IMR-90 (cell line): ENCODE measurements around the gene ACOXL. TPM values are rescaled to one million over a fixed set of nuclear protein-coding genes. Genes with fewer than 3 reads are reported as not detected.

ENCODE experiments used
- ATAC-seq: fragments of 200-7000 bp; cut with Tn5 transposase; 2 replicates; pipeline ENCODE4 v1.9.1; 2020; ENCODE audit warnings: low read depth, mild to moderate bottlenecking, moderate library complexity
- BruUV-seq: library from RNA; stranded (reverse); fragments of 400-500 nt; replicated peaks from 2 replicates; lab custom pipeline; 2021; lab: Mats Ljungman, UMichigan
- CTCF ChIA-PET: fragments of 300-600 bp; formaldehyde crosslinking; extraction: SDS; loops from one replicate; lab custom pipeline; 2021; ENCODE audit warnings: antibody characterized with exemption; lab: Yijun Ruan, JAX
- POLR2A ChIA-PET: fragments of 300-600 bp; sonication (Branson Sonifier 250); formaldehyde crosslinking; loops from one replicate; lab custom pipeline; 2022; ENCODE audit warnings: antibody characterized with exemption; ENCODE audit not compliant: unreplicated experiment; lab: Charles Lee
- DNase-seq: peaks from one replicate; pipeline ENCODE4 v3.0.0; 2013
- H2AFZ ChIP-seq: replicated peaks from 2 replicates; pipeline ENCODE3; 2013; ENCODE audit warnings: low read length, mild to moderate bottlenecking; ENCODE audit not compliant: poor library complexity
- H2AK5ac ChIP-seq: 2 replicates; pipeline ENCODE4 v1.6.1; 2013; ENCODE audit warnings: low read depth, low read length, inconsistent platforms
- H2AK9ac ChIP-seq: replicated peaks from 2 replicates; pipeline ENCODE3; 2013; ENCODE audit warnings: mild to moderate bottlenecking, low read depth, low read length, moderate library complexity; ENCODE audit not compliant: poor library complexity
- H2BK120ac ChIP-seq: 2 replicates; pipeline ENCODE4 v1.6.1; 2013; ENCODE audit warnings: low read depth, low read length, inconsistent platforms
- H2BK15ac ChIP-seq: 3 replicates; pipeline ENCODE4 v1.6.1; 2013; ENCODE audit warnings: low read depth, low read length, inconsistent platforms
- H2BK20ac ChIP-seq: 2 replicates; pipeline ENCODE4 v1.6.1; 2013; ENCODE audit warnings: low read depth, mild to moderate bottlenecking, inconsistent platforms, low read length, moderate library complexity
- H2BK5ac ChIP-seq: 2 replicates; pipeline ENCODE4 v1.6.1; 2013; ENCODE audit warnings: mild to moderate bottlenecking, low read depth, low read length, inconsistent platforms; ENCODE audit not compliant: poor library complexity, severe bottlenecking
- H3K14ac ChIP-seq: replicated peaks from 2 replicates; pipeline ENCODE4 v1.6.1; 2013; ENCODE audit warnings: low read depth, low read length, inconsistent platforms
- H3K18ac ChIP-seq: 2 replicates; pipeline ENCODE4 v1.6.1; 2013; ENCODE audit warnings: low read depth, low read length, control low read depth
- H3K23ac ChIP-seq: 2 replicates; pipeline ENCODE4 v1.6.1; 2013; ENCODE audit warnings: low read depth, low read length, inconsistent platforms
- H3K27ac ChIP-seq: 2 replicates; pipeline ENCODE4 v1.5.1; 2013; ENCODE audit warnings: mild to moderate bottlenecking, control low read depth, low read length; ENCODE audit not compliant: insufficient read depth
- H3K27me3 ChIP-seq: 2 replicates; pipeline ENCODE4 v1.6.1; 2013; ENCODE audit warnings: low read length; ENCODE audit not compliant: control insufficient read depth, insufficient read depth
- H3K36me3 ChIP-seq: 2 replicates; pipeline ENCODE4 v1.6.1; 2013; ENCODE audit warnings: low read length, mixed read lengths; ENCODE audit not compliant: control insufficient read depth, insufficient read depth
- H3K4ac ChIP-seq: 2 replicates; pipeline ENCODE4 v1.6.1; 2013; ENCODE audit warnings: low read depth, low read length, inconsistent platforms
- H3K4me1 ChIP-seq: 2 replicates; pipeline ENCODE4 v1.6.1; 2013; ENCODE audit warnings: low read length, mixed read lengths; ENCODE audit not compliant: control insufficient read depth, insufficient read depth
- H3K4me2 ChIP-seq: 2 replicates; pipeline ENCODE4 v1.6.1; 2013; ENCODE audit warnings: low read depth, mild to moderate bottlenecking, control low read depth, low read length, moderate library complexity
- H3K4me3 ChIP-seq: 2 replicates; pipeline ENCODE4 v1.5.1; 2013; ENCODE audit warnings: low read depth, mild to moderate bottlenecking, control low read depth, low read length, moderate library complexity; ENCODE audit not compliant: insufficient read depth
- H3K56ac ChIP-seq: 2 replicates; pipeline ENCODE4 v1.6.1; 2013; ENCODE audit warnings: low read length, inconsistent platforms; ENCODE audit not compliant: insufficient read depth; ENCODE audit errors: extremely low read depth
- H3K79me1 ChIP-seq, 2 experiments: 2 replicates each; pipeline ENCODE4 v1.6.1; 2013; ENCODE audit warnings: low read length in 2 of 2, inconsistent platforms in 1 of 2, low read depth in 1 of 2
- H3K9ac ChIP-seq: 2 replicates; pipeline ENCODE4 v1.6.1; 2013; ENCODE audit warnings: low read depth, low read length, control low read depth
- H3K9me1 ChIP-seq: 2 replicates; pipeline ENCODE4 v1.6.1; 2013; ENCODE audit warnings: low read length, inconsistent platforms; ENCODE audit not compliant: insufficient read depth
- H3K9me3 ChIP-seq: 2 replicates; pipeline ENCODE4 v1.6.1; 2013; ENCODE audit warnings: low read length; ENCODE audit not compliant: control insufficient read depth, insufficient read depth
- H4K20me1 ChIP-seq: 2 replicates; pipeline ENCODE4 v1.6.1; 2013; ENCODE audit warnings: low read length, inconsistent platforms; ENCODE audit not compliant: insufficient read depth
- H4K5ac ChIP-seq: 2 replicates; pipeline ENCODE4 v1.6.1; 2013; ENCODE audit warnings: mild to moderate bottlenecking, low read depth, low read length, control low read depth
- H4K8ac ChIP-seq, 2 experiments: 2 replicates each; pipeline ENCODE4 v1.6.1; 2013; ENCODE audit warnings: low read depth in 2 of 2, low read length in 2 of 2, control low read depth in 1 of 2, inconsistent platforms in 1 of 2
- H4K91ac ChIP-seq: 2 replicates; pipeline ENCODE4 v1.6.1; 2013; ENCODE audit warnings: low read depth, low read length, inconsistent platforms; ENCODE audit not compliant: insufficient read depth
- MAFK ChIP-seq: IDR thresholded peaks from 2 replicates; pipeline ENCODE4 v1.6.1; 2012; ENCODE audit warnings: low read depth, low read length, improper control_type of control experiment
- MAZ ChIP-seq: IDR thresholded peaks from 2 replicates; pipeline ENCODE4 v1.6.1; 2012; ENCODE audit warnings: low read depth, mild to moderate bottlenecking, low read length, improper control_type of control experiment, moderate library complexity, borderline replicate concordance
- MXI1 ChIP-seq: IDR thresholded peaks from 2 replicates; pipeline ENCODE4 v1.6.1; 2012; ENCODE audit warnings: low read depth, mild to moderate bottlenecking, low read length, moderate library complexity, borderline replicate concordance
- POLR2A ChIP-seq: IDR thresholded peaks from 2 replicates; pipeline ENCODE4 v1.6.1; 2012; ENCODE audit warnings: mild to moderate bottlenecking, low read depth, low read length
- RCOR1 ChIP-seq: IDR thresholded peaks from 2 replicates; pipeline ENCODE4 v1.6.1; 2012; ENCODE audit warnings: mild to moderate bottlenecking, low read length, improper control_type of control experiment; ENCODE audit not compliant: insufficient replicate concordance
- USF2 ChIP-seq: fragments of 150-350 bp; IDR thresholded peaks from 2 replicates; pipeline ENCODE4 v1.6.1; 2017; ENCODE audit warnings: mild to moderate bottlenecking, antibody characterized with exemption, low read length, low read depth
- WGBS, 2 experiments: methylation state at CpG; one replicate each; pipeline versions ENCODE4 v1.1.5 to v1.1.7; 2013; ENCODE audit warnings: missing lambda C conversion rate in 2 of 2; ENCODE audit not compliant: insufficient read length in 1 of 2; ENCODE audit errors: extremely low coverage in 2 of 2; 5-methylcytosine and 5-hydroxymethylcytosine counted together
- dilution Hi-C: fragments of 300-500 bp; cut with HindIII; formaldehyde crosslinking; loops from one replicate; pipeline ENCODE4 v1.14.3; 2018; ENCODE audit warnings: low sequenced_read_pairs; ENCODE audit not compliant: unreplicated experiment
- in situ Hi-C: fragments of 300-500 bp; cut with MboI; formaldehyde crosslinking; loops from 3 replicates; pipeline ENCODE4 v1.14.3; 2019; ENCODE audit warnings: low sequenced_read_pairs, inconsistent platforms, mixed read lengths
- intact Hi-C: fragments of 100-400 bp; cut with micrococcal nuclease; formaldehyde crosslinking; loops from 2 replicates; pipeline ENCODE4 v1.10.0; 2022
- polyA plus RNA-seq, 3 experiments: library from polyadenylated mRNA; depleted of rRNA; stranded (reverse); fragments of >200 nt; gene quantifications; 2 replicates each; pipeline ENCODE4 v1.2.3, GENCODE V29; 2012; ENCODE audit warnings: low replicate concordance in 1 of 3
- total RNA-seq: library from RNA; depleted of rRNA; stranded (reverse); fragments of >200 nt; gene quantifications from 2 replicates; pipeline ENCODE4 v1.2.3, GENCODE V29; 2012

Gene ACOXL
- total and polyA plus RNA-seq, 2 of the 4 experiments (the other 2 are of a cell fraction) = not detected

GRCh38 chr2:111145103-111145760 is 412.9 kb downstream of the ACOXL start:
- H4K91ac ChIP-seq = no peak overlapping the region
- in situ Hi-C loops = no loop called here
- DNase-seq (no peak), ATAC-seq (no peak)
- H3K4me3 ChIP-seq = no peak overlapping the region
- no peak overlapping the region for H2BK120ac ChIP-seq
- no peak overlapping the region for H3K23ac ChIP-seq
- no peaks in the 10 kb centered on the region for H3K9me3 ChIP-seq
- no peak overlapping the region for H2BK20ac ChIP-seq
- no peak overlapping the region for H4K5ac ChIP-seq
- no peak overlapping the region for H4K8ac ChIP-seq
- WGBS, 2 experiments = 80% methylated on average over 1 of the region's 7 CpGs; no CpG with 5 or more reads in 1 of the 2 experiments
- CTCF ChIA-PET = no interaction called here
- no peak overlapping the region for H3K56ac ChIP-seq
- H3K4ac ChIP-seq = no peak overlapping the region
- TF ChIP-seq USF2 (no peak), MAFK (no peak), POLR2A (no peak), RCOR1 (no peak), MXI1 (no peak), MAZ (no peak)
- no peak overlapping the region for H2AFZ ChIP-seq
- H3K14ac ChIP-seq = no peak overlapping the region
- no peak overlapping the region for H3K27ac ChIP-seq
- intact Hi-C loops = loop anchor here (5.0 kb wide), 1 partner anchor 62 kb away; no protein-coding TSS in a partner anchor
- no peak overlapping the region for H3K4me2 ChIP-seq
- no peak overlapping the region for H2AK5ac ChIP-seq
- no peak overlapping the region for H3K18ac ChIP-seq
- POLR2A ChIA-PET = no interaction called here
- H3K27me3 ChIP-seq = no peaks in the 10 kb centered on the region; the same call in 1 of the 2 replicates
- H3K9me1 ChIP-seq = no peaks in the 10 kb centered on the region
- H2BK5ac ChIP-seq = no peak overlapping the region
- H3K36me3 ChIP-seq = peaks cover 2% of the 10 kb centered on the region; the same call in 1 of the 2 replicates
- peaks cover 3% of the 10 kb centered on the region; the same call in 1 of the 2 replicates for H4K20me1 ChIP-seq
- H2AK9ac ChIP-seq = no peak overlapping the region
- H2BK15ac ChIP-seq = no peak overlapping the region
- dilution Hi-C loops = no loop called here
- H3K79me1 ChIP-seq = no peaks in the 10 kb centered on the region
- BruUV-seq = no TSS peak
- no peak overlapping the region for H3K9ac ChIP-seq
- no peaks in the 10 kb centered on the region for H3K4me1 ChIP-seq
